WTC11 (cell line): Measurements from ENCODE around the gene PURA. TPM values are rescaled to one million over a fixed set of nuclear protein-coding genes. Genes with fewer than 3 reads are reported as not detected.

Experiments used
- ATAC-seq: fragments of 200-7000 bp; cut with Tn5 transposase; 2 replicates; pipeline ENCODE4 v1.10.0; 2021; ENCODE audit warnings: mild to moderate bottlenecking, moderate library complexity
- CTCF ChIA-PET: fragments of 300-600 bp; sonication (Branson Sonifier 250); formaldehyde crosslinking; loops from one replicate; lab custom pipeline; 2021; ENCODE audit warnings: antibody characterized with exemption; lab: Charles Lee
- POLR2A ChIA-PET: fragments of 350-600 bp; sonication (Branson Sonifier 250); formaldehyde crosslinking; loops from one replicate; lab custom pipeline; 2021; ENCODE audit warnings: antibody characterized with exemption; lab: Charles Lee
- DNase-seq: peaks from one replicate; pipeline ENCODE4 v3.0.0; 2021; ENCODE audit warnings: low spot score
- H3K27ac Mint-ChIP-seq: 2 replicates; pipeline ENCODE4 v1.8.0; 2021; ENCODE audit warnings: mixed read lengths
- H3K27me3 Mint-ChIP-seq: 2 replicates; pipeline ENCODE4 v1.8.0; 2021; ENCODE audit warnings: low read depth, mild to moderate bottlenecking, moderate library complexity, mixed read lengths
- H3K36me3 Mint-ChIP-seq: 2 replicates; pipeline ENCODE4 v1.8.0; 2021; ENCODE audit warnings: mixed read lengths
- H3K4me1 Mint-ChIP-seq: 2 replicates; pipeline ENCODE4 v1.8.0; 2022; ENCODE audit warnings: mixed read lengths
- H3K4me3 Mint-ChIP-seq: 2 replicates; pipeline ENCODE4 v1.8.0; 2021; ENCODE audit warnings: mild to moderate bottlenecking, moderate library complexity, mixed read lengths
- H3K9me3 Mint-ChIP-seq: 2 replicates; pipeline ENCODE4 v1.8.0; 2021; ENCODE audit warnings: mixed read lengths
- ATF1 ChIP-seq: sonication (generic); formaldehyde crosslinking; IDR thresholded peaks from 2 replicates; pipeline ENCODE4 v1.8.1; 2023; ENCODE audit warnings: mild to moderate bottlenecking, moderate library complexity, missing genetic modification reagents
- ATF6 ChIP-seq: sonication (generic); formaldehyde crosslinking; IDR thresholded peaks from 2 replicates; pipeline ENCODE4 v1.8.1; 2023; ENCODE audit warnings: mild to moderate bottlenecking, missing genetic modification reagents
- CDX4 ChIP-seq: fragments of 250-450 bp; sonication (Bioruptor Pico); IDR thresholded peaks from 2 replicates; pipeline ENCODE4 v1.9.0; 2021; ENCODE audit warnings: moderate library complexity, mild to moderate bottlenecking, inconsistent platforms, borderline replicate concordance
- E2F1 ChIP-seq: sonication (generic); formaldehyde crosslinking; IDR thresholded peaks from 2 replicates; pipeline ENCODE4 v1.8.0; 2022; ENCODE audit warnings: mild to moderate bottlenecking, missing genetic modification reagents
- GRHL2 ChIP-seq: fragments of 250-450 bp; sonication (Bioruptor Pico); IDR thresholded peaks from 2 replicates; pipeline ENCODE4 v1.8.0; 2022; ENCODE audit warnings: mild to moderate bottlenecking, moderate library complexity; ENCODE audit not compliant: insufficient replicate concordance, severe bottlenecking
- IRF2 ChIP-seq: sonication (generic); formaldehyde crosslinking; IDR thresholded peaks from 2 replicates; pipeline ENCODE4 v1.8.0; 2022; ENCODE audit warnings: low read depth, missing genetic modification reagents, borderline replicate concordance
- MLX ChIP-seq: sonication (generic); formaldehyde crosslinking; IDR thresholded peaks from 2 replicates; pipeline ENCODE4 v1.8.1; 2023; ENCODE audit warnings: mild to moderate bottlenecking, missing genetic modification reagents, moderate library complexity
- NR1H2 ChIP-seq: sonication (generic); formaldehyde crosslinking; IDR thresholded peaks from 2 replicates; pipeline ENCODE4 v1.9.0; 2021; ENCODE audit warnings: mild to moderate bottlenecking, moderate library complexity, missing genetic modification reagents
- PREB ChIP-seq: sonication (generic); formaldehyde crosslinking; IDR thresholded peaks from 2 replicates; pipeline ENCODE4 v1.8.1; 2022; ENCODE audit warnings: mild to moderate bottlenecking, missing genetic modification reagents, moderate library complexity, borderline replicate concordance
- PRRX2 ChIP-seq: fragments of 250-450 bp; sonication (Bioruptor Pico); IDR thresholded peaks from 2 replicates; pipeline ENCODE4 v1.8.0; 2021; ENCODE audit warnings: mild to moderate bottlenecking
- SMAD3 ChIP-seq: sonication (generic); formaldehyde crosslinking; IDR thresholded peaks from 2 replicates; pipeline ENCODE4 v1.8.0; 2022; ENCODE audit warnings: missing genetic modification reagents, mild to moderate bottlenecking, borderline replicate concordance
- TEAD4 ChIP-seq: sonication (generic); formaldehyde crosslinking; IDR thresholded peaks from 2 replicates; pipeline ENCODE4 v1.8.0; 2022; ENCODE audit warnings: mild to moderate bottlenecking, missing genetic modification reagents
- ZNF281 ChIP-seq: sonication (generic); formaldehyde crosslinking; IDR thresholded peaks from 2 replicates; pipeline ENCODE4 v1.8.0; 2023; ENCODE audit warnings: mild to moderate bottlenecking, missing genetic modification reagents
- ZNF423 ChIP-seq: fragments of 250-450 bp; sonication (Bioruptor Pico); IDR thresholded peaks from 2 replicates; pipeline ENCODE4 v2.1.2; 2022; ENCODE audit warnings: mild to moderate bottlenecking, moderate library complexity
- ZNF512 ChIP-seq: sonication (generic); formaldehyde crosslinking; IDR thresholded peaks from 2 replicates; pipeline ENCODE4 v1.8.1; 2022; ENCODE audit warnings: missing genetic modification reagents, borderline replicate concordance
- ZSCAN18 ChIP-seq: fragments of 250-450 bp; sonication (Bioruptor Pico); IDR thresholded peaks from 2 replicates; pipeline ENCODE4 v2.1.2; 2022; ENCODE audit warnings: mild to moderate bottlenecking, moderate library complexity
- total RNA-seq: library from RNA; stranded (reverse); gene quantifications from 3 replicates; pipeline ENCODE4 v1.2.3, GENCODE V29; 2021

PURA gene
- total RNA-seq, 1 experiment from 2014 or later = 9.0 TPM

- ATAC-seq (no peak), DNase-seq (no peak)
- H3K27me3 Mint-ChIP-seq = peaks cover 66% of the 10 kb centered on the region
- H3K27ac Mint-ChIP-seq = no peak overlapping the region
- TF ChIP-seq CDX4 (CRISPR knock-in tag) = no peak
- no peak for TF ChIP-seq SMAD3 (CRISPR knock-in tag)
- TF ChIP-seq E2F1 = no peak
- no peak for TF ChIP-seq ZSCAN18 (CRISPR knock-in tag)
- no peak for TF ChIP-seq ATF1 (CRISPR knock-in tag)
- TF ChIP-seq IRF2 (CRISPR knock-in tag) = no peak
- no peak for TF ChIP-seq ZNF281
- no peak for TF ChIP-seq NR1H2
- no peak for TF ChIP-seq PRRX2 (CRISPR knock-in tag)
- TF ChIP-seq TEAD4 (CRISPR knock-in tag) = no peak
- no peak for TF ChIP-seq MLX (CRISPR knock-in tag)
- no peak for TF ChIP-seq ZNF423 (CRISPR knock-in tag)
- no peak for TF ChIP-seq ZNF512 (CRISPR knock-in tag)
- TF ChIP-seq ATF6 = no peak
- TF ChIP-seq GRHL2 (CRISPR knock-in tag) = no peak
- no peak for TF ChIP-seq PREB (CRISPR knock-in tag)
- peaks cover 16% of the 10 kb centered on the region for H3K4me1 Mint-ChIP-seq
- H3K4me3 Mint-ChIP-seq = no peak overlapping the region
- ChIA-PET POLR2A (no interaction called here), CTCF (interaction anchor here (1.0 to 1.1 kb wide), 2 partner anchors 11 to 40 kb away, joined by 4 to 5 read pairs; no protein-coding TSS in a partner anchor)
- no peaks in the 10 kb centered on the region for H3K9me3 Mint-ChIP-seq
- no peaks in the 10 kb centered on the region for H3K36me3 Mint-ChIP-seq
Measured at GRCh38 chr5:140104100-140104499, 9.8 kb upstream of the PURA start.
